Activated naive CD4-positive, alpha-beta T cell treated with anti-CD3 and anti-CD28 coated beads, Interleukin-2, amount 50 U/mL, for 24 hours (primary cell): ENCODE data around the gene PMIS2.
"Not testable (repeated sequence)": the region's sequence is repeated elsewhere in the genome, so short reads cannot be mapped to it uniquely, and the experiment has no call there.

Experiments used
- H3K27ac Mint-ChIP-seq: one replicate; pipeline ENCODE4 v1.8.0; 2021; ENCODE audit warnings: mild to moderate bottlenecking, mixed read lengths
- H3K27me3 Mint-ChIP-seq: one replicate; pipeline ENCODE4 v1.8.0; 2021; ENCODE audit warnings: mixed read lengths
- H3K36me3 Mint-ChIP-seq: one replicate; pipeline ENCODE4 v1.8.0; 2021; ENCODE audit warnings: mixed read lengths
- H3K4me1 Mint-ChIP-seq: one replicate; pipeline ENCODE4 v1.8.0; 2021; ENCODE audit warnings: mixed read lengths
- H3K4me3 Mint-ChIP-seq: one replicate; pipeline ENCODE4 v1.8.0; 2021; ENCODE audit warnings: mild to moderate bottlenecking, mixed read lengths
- H3K9me3 Mint-ChIP-seq: one replicate; pipeline ENCODE4 v1.8.0; 2021; ENCODE audit warnings: mixed read lengths

The PMIS2 gene

DNA sequence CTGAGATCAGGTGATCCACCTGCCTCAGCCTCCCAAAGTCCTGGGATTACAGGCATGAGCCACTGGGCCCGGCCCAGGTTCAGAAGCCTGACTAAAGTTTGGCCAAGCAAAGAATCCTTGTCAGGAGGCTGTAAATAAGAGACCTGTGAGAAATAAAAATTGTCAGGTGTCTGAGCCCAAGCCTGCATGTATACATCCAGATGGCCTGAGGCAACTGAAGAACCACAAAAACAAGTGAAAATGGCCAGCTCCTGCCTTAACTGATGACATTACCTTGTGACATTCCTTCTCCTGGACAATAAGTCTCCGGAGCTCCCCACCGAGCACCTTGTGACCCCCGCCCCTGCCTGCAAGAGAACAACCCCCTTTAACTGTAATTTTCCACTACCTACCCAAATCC, 18.5 kb downstream of the PMIS2 start:
- not testable (repeated sequence) for H3K27me3 Mint-ChIP-seq, H3K36me3 Mint-ChIP-seq, H3K9me3 Mint-ChIP-seq, H3K4me3 Mint-ChIP-seq, H3K27ac Mint-ChIP-seq, H3K4me1 Mint-ChIP-seq

DNA sequence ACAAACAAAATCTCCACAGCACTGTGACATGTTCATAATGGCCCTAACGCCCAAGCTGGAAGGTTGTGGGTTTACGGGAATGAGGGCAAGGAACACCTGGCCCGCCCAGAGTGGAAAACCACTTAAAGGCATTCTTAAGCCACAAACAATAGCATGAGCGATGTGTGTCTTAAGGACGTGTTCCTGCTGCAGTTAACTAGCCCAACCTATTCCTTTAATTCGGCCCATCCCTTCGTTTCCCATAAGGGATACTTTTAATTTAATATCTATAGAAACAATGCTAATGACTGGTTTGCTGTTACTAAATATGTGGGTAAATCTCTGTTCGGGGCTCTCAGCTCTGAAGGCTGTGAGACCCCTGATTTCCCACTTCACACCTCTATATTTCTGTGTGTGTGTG, 21.2 kb downstream of the PMIS2 start:
- H3K36me3 Mint-ChIP-seq, H3K27ac Mint-ChIP-seq, H3K27me3 Mint-ChIP-seq, H3K4me3 Mint-ChIP-seq, H3K9me3 Mint-ChIP-seq: not testable (repeated sequence)
- peaks cover 21% of the 10 kb centered on the region for H3K4me1 Mint-ChIP-seq

DNA sequence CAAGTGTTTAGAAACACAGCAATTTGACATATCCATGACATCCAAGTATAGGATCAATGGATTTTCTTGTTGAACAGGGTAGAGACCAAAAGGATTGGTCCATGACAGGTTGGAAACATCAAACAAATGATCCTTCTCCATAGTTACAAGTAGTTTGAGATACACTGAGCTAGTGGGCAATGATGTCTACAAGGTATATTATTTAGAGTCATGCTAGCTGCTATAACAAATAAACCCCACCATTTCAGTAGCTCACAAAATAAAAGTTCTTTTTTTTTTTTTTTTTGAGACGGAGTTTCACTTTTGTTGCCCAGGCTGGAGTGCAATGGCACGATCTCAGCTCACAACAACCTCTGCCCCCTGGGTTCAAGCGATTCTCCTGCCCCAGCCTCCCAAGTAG, 21.7 kb downstream of the PMIS2 start:
- no peak overlapping the region for H3K27ac Mint-ChIP-seq
- H3K27me3 Mint-ChIP-seq = no peaks in the 10 kb centered on the region
- no peaks in the 10 kb centered on the region for H3K36me3 Mint-ChIP-seq
- H3K9me3 Mint-ChIP-seq = peaks cover 6% of the 10 kb centered on the region
- no peak overlapping the region for H3K4me3 Mint-ChIP-seq
- peaks cover 25% of the 10 kb centered on the region for H3K4me1 Mint-ChIP-seq

DNA sequence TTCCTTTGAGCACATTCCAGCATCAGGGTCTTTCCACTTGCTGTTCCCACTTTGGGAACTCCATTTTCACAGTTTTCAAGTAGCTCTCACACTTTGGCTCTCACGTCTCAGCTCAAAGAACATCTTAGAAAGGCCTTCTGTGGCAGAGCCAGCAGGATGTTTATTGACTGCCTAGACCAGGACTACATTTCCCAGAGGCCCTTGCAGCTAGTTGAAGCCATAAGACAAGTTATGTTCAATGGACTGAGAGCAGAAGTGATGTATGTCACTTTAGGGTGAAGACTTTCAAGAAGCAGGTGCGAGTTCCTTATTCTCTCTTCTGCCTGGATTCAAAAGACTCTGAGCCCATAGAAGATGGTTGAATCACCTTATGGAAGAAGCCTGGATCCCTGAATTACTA, 22.3 kb downstream of the PMIS2 start:
- Mint-ChIP-seq H3K4me1 (peaks cover 25% of the 10 kb centered on the region), H3K36me3 (no peaks in the 10 kb centered on the region), H3K27me3 (no peaks in the 10 kb centered on the region), H3K9me3 (peaks cover 6% of the 10 kb centered on the region), H3K27ac (peak overlapping the region; percentile 81), H3K4me3 (no peak overlapping the region)

DNA sequence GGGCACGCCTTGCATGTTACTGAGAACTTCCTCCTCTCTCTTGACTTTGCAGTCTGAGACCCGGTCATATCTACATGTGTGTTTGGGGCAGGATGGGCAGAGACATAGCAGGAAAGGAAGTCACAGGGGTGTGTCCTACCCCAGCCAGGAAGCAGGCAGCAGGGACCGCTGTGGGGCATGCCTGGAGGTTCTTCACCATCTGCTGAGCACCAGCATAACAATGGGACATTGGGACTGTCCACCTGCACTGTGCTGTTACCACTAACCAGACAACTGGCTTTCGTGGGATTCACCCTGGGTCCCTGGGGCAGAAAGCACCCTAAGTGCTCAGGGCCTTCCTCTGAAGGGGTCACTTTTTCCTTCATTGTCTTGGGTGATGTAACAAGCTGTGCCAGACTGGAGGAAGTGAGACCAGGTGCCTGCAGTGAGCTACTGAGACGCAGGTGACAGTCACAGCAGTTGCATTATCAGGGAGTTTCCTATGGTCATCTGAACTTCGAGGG, 23.9 kb downstream of the PMIS2 start:
- no peaks in the 10 kb centered on the region for H3K36me3 Mint-ChIP-seq
- H3K27ac Mint-ChIP-seq = peak overlapping the region; percentile 95
- peaks cover 32% of the 10 kb centered on the region for H3K4me1 Mint-ChIP-seq
- peaks cover 6% of the 10 kb centered on the region for H3K9me3 Mint-ChIP-seq
- H3K4me3 Mint-ChIP-seq = peak overlapping the region; percentile 61
- H3K27me3 Mint-ChIP-seq = no peaks in the 10 kb centered on the region

DNA sequence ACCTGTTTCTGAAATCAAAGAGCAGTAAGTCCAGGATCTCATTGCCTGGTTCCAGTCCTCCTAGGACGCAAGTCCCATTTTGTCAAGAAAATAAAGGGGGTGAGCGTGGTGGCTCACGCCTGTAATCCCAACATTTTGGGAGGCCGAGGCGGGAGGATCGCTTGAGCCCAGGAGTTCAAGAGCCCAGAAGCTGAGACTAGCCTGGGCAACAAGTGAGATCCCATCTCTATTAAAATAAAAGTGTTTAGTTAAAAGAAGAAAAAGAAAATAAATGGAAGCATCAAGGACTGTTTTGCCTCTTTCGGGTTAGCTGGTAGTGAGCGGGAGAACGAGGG, 26.2 kb downstream of the PMIS2 start:
- peak overlapping the region; percentile 98 for H3K27ac Mint-ChIP-seq
- H3K4me3 Mint-ChIP-seq = peak overlapping the region; percentile 89
- peaks cover 6% of the 10 kb centered on the region for H3K9me3 Mint-ChIP-seq
- H3K36me3 Mint-ChIP-seq = peaks cover 3% of the 10 kb centered on the region
- peaks cover 32% of the 10 kb centered on the region for H3K4me1 Mint-ChIP-seq
- H3K27me3 Mint-ChIP-seq = no peaks in the 10 kb centered on the region

DNA sequence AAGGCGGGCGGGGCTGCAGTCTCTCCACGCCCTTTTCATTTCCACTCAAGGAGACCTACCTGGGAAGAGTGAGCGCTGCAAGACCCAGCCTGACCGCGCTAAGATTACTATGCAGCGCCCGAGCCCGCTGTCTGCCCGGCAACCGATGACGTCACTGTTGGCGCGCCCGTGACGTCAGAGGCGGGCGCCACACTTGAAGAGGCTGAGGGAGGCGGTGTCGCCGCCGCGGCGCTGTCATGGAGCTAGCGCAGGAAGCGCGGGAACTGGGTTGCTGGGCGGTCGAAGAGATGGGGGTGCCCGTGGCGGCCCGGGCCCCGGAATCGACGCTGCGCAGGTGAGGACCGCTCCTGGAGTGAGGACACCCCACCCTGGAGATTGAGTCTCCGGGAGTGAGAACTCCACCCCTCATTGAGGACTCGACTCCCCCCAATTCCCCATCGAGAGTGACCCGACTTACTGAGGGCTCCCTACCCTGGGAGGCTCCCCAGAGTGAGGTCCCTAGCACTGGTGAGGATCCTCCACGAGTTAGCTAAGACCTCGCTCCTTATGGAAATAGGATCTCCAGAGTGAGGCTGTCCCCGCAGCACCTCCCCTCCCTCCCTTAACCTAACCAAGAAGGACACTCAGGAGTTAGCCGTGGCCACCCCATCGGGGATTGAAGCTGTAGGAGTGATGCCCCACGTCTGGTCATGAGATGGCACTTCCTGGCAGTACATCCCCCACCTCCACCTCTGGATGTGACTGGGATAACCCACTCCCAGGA, 26.8 kb downstream of the PMIS2 start, which contains the start of gene HAUS5:
Gene HAUS5 (plus strand): TSS at position 177 of the 763 bp plus-strand sequence. CDS start 60 bp downstream, at position 237.
- Mint-ChIP-seq H3K36me3 (peaks cover 3% of the 10 kb centered on the region), H3K27me3 (no peaks in the 10 kb centered on the region), H3K4me3 (peak within 1 kb of the TSS; percentile 89), H3K4me1 (peaks cover 32% of the 10 kb centered on the region), H3K27ac (peak within 1 kb of the TSS; percentile 98), H3K9me3 (peaks cover 6% of the 10 kb centered on the region)

DNA sequence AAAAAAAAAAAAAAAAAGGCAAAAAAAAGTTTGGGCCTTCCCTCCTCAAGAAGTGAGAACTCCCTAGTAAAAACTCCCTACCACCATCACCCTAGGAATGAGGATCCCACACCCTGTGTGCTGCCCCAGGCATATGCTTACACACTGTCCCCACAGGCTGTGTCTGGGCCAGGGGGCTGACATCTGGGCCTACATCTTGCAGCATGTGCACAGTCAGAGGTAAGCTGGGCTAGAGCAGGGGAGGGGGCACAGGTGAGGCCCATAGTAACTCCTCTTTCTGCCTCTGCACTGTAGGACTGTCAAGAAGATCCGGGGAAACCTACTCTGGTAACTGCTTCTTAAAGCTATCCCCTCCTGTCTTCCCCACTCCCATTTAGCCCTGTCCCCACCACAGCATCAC, 27.6 kb downstream of the PMIS2 start:
- peaks cover 30% of the 10 kb centered on the region for H3K4me1 Mint-ChIP-seq

DNA sequence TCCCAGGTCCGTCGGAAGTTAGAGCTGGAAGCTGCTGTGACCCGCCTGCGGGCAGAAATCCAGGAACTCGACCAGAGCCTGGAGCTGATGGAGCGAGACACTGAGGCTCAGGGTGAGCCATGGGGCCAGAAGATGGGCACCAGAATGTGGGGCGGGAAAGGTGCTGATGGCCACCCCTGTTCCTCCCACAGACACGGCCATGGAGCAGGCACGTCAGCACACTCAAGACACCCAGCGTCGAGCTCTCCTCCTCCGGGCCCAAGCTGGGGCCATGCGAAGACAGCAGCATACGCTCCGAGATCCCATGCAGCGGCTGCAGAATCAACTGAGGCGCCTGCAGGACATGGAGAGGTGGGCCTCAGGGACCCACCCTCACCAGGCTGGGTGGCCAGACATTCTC, 29.1 kb downstream of the PMIS2 start:
- Mint-ChIP-seq H3K4me3 (no peak overlapping the region), H3K4me1 (peaks cover 20% of the 10 kb centered on the region), H3K36me3 (peaks cover 3% of the 10 kb centered on the region), H3K27me3 (no peaks in the 10 kb centered on the region), H3K9me3 (no peaks in the 10 kb centered on the region), H3K27ac (no peak overlapping the region)

More for the DNA sequence above, 27.6 kb downstream of the PMIS2 start:
- peaks cover 2% of the 10 kb centered on the region for H3K9me3 Mint-ChIP-seq
- H3K4me3 Mint-ChIP-seq = peak overlapping the region; percentile 89
- peaks cover 3% of the 10 kb centered on the region for H3K36me3 Mint-ChIP-seq
- H3K27me3 Mint-ChIP-seq = no peaks in the 10 kb centered on the region
- peak overlapping the region; percentile 62 for H3K27ac Mint-ChIP-seq

DNA sequence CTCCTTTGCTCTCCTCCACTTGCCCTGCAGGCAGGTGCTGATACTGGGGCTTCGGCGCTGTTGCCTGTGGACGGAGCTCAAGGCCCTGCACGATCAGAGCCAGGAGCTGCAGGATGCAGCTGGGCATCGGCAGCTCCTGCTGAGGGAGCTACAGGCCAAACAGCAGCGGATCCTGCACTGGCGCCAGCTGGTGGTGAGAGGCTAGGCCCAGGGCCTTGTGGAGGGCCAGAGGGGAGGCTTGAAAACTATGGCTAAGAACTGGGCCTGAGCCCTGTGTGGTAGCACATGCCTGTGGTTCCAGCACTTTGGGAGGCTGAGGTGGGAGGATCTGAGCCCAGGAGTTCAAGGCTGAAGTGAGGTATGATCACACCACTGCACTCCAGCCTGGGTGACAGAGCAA, 32.9 kb downstream of the PMIS2 start:
- H3K27ac Mint-ChIP-seq = no peak overlapping the region
- no peaks in the 10 kb centered on the region for H3K27me3 Mint-ChIP-seq
- no peaks in the 10 kb centered on the region for H3K9me3 Mint-ChIP-seq
- H3K36me3 Mint-ChIP-seq = peaks cover 5% of the 10 kb centered on the region
- no peak overlapping the region for H3K4me3 Mint-ChIP-seq
- H3K4me1 Mint-ChIP-seq = peaks cover 1% of the 10 kb centered on the region

DNA sequence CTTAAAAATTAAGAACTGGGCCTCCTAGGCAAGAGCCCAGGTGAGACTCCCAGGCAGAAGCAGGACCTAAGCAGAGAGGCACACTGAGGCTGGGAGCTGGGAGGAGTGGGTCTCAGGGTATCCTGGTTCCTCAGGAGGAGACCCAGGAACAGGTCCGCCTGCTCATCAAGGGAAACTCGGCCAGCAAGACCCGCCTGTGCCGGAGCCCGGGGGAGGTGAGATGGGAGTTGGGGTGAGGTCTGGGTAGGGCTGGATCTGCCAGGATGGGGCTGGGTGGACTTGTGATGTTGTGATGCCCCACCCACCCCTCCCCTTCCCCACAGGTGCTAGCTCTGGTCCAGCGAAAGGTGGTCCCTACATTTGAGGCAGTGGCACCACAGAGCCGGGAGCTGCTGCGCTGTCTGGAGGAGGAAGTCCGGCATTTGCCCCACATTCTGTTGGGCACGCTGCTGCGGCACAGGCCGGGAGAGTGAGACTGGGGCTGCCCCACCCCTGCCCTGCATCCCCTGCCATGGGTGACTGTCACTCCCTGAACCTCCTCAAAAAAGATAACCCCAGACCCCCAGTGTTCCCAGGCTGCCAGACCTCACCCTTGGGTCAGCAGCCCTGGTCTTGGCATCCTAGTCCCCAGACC, 33.4 kb downstream of the PMIS2 start:
- no peaks in the 10 kb centered on the region for H3K9me3 Mint-ChIP-seq
- no peak overlapping the region for H3K4me3 Mint-ChIP-seq
- H3K27ac Mint-ChIP-seq = no peak overlapping the region
- H3K36me3 Mint-ChIP-seq = peaks cover 5% of the 10 kb centered on the region
- no peaks in the 10 kb centered on the region for H3K4me1 Mint-ChIP-seq
- H3K27me3 Mint-ChIP-seq = no peaks in the 10 kb centered on the region

DNA sequence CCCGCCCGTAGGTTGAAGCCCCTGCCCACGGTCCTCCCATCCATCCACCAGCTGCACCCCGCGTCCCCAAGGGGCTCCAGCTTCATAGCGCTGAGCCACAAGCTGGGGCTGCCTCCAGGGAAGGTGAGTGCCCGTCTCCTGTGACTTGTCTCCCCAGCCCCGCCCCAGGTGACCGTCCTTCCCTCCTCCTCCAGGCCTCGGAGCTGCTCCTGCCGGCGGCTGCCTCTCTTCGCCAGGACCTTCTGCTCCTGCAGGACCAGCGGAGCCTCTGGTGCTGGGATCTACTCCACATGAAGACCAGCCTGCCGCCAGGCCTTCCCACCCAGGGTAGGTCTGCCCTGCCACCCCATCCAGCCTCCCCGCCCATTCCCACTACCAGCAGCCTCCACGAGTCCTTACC, 34.0 kb downstream of the PMIS2 start:
- Mint-ChIP-seq H3K27ac (no peak overlapping the region), H3K36me3 (peaks cover 5% of the 10 kb centered on the region), H3K27me3 (no peaks in the 10 kb centered on the region), H3K4me3 (no peak overlapping the region), H3K9me3 (no peaks in the 10 kb centered on the region), H3K4me1 (no peaks in the 10 kb centered on the region)

DNA sequence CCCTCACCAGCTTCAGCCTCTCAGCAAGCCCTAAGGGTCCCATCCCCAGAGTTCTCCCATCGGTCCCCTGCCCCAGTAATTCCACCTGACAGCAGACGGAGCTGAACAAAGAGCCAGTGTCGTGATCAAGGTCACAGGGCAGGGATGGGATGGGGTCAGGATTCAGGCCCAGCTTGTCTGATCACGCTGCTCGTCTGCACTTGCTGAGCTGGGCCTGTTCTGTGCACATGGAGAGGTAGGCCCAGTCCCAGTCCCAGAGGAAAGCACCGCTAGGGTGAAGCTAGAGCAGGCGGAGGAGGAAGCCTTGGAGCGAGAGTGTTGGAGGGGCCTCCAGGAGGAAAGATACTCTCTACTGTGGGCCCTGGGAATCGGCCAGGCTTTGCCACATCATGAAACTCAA, 35.7 kb downstream of the PMIS2 start:
- Mint-ChIP-seq H3K9me3 (no peaks in the 10 kb centered on the region), H3K27me3 (no peaks in the 10 kb centered on the region), H3K4me3 (no peak overlapping the region), H3K27ac (peak overlapping the region; percentile 15), H3K4me1 (no peaks in the 10 kb centered on the region), H3K36me3 (peaks cover 2% of the 10 kb centered on the region)

DNA sequence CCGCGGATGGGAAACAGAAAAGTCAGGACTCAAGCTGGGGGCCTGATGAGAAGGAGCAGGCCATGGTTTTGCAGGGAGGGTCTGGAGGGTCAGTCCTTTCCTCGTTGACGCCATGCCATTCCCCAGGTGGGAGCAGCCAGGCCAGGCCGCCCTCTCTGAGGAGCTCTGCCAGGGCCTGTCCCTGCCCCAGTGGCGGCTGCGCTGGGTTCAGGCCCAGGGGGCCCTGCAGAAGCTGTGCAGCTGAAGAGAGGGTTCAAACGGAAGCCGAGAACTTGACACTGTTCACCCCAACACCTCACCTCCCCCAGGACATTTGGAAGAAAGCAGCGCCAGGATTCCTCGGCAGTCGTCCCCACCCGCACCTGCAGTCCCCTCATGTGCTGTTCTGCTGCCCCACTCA, 36.8 kb downstream of the PMIS2 start:
- H3K27me3 Mint-ChIP-seq = no peaks in the 10 kb centered on the region
- no peaks in the 10 kb centered on the region for H3K9me3 Mint-ChIP-seq
- no peaks in the 10 kb centered on the region for H3K4me1 Mint-ChIP-seq
- no peak overlapping the region for H3K27ac Mint-ChIP-seq
- no peak overlapping the region for H3K4me3 Mint-ChIP-seq
- peaks cover 2% of the 10 kb centered on the region for H3K36me3 Mint-ChIP-seq

DNA sequence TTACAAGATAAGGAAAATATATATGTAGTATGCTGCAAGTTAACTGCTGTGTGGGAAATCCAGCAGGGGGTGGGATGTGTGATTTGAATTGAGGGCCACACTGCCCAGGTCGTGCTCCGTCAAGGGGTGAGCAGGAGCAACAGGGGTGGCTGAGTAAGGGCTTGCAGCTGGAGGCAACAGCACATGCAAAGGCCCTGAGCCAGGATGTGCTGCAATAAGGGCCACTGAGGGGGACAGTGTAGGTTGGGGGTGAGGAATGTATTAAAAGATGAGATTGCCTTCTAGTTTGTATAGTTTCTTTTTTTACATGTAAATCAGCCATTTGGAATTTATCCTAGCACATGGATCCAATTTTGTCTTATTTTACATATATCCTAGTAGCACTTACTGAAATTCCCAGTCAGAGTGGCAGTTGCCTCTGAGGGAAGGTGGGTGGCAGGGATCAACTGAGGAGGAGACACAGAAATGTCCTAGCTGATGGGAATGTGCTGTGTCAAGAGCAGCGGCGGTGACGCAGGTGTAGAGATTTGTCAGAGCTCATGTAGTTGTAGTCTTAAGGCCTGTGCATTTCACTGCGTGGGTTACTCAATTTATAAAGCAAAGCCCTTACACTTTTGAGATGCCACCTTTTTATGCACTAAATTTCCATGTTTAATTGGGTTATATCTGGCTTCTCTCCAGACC, 37.5 kb downstream of the PMIS2 start:
- H3K9me3 Mint-ChIP-seq = no peaks in the 10 kb centered on the region
- H3K27ac Mint-ChIP-seq = no peak overlapping the region
- peaks cover 4% of the 10 kb centered on the region for H3K4me1 Mint-ChIP-seq
- peaks cover 2% of the 10 kb centered on the region for H3K36me3 Mint-ChIP-seq
- no peak overlapping the region for H3K4me3 Mint-ChIP-seq
- H3K27me3 Mint-ChIP-seq = no peaks in the 10 kb centered on the region

DNA sequence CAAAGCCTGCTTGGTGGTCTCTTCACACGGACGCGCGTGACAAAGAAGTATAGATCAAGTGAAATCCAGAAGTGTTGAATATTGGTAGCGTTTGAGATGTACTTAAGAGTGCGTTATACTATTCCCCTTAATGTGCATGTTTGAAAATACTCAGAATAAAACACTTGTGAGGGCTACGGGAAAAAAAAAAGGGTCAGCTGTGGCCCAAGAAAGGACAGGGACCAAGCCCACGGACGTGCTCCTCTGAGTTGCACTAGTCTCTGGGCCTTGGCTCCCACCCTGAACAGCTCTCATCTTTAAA, 42.2 kb downstream of the PMIS2 start:
- Mint-ChIP-seq H3K4me1 (peaks cover 30% of the 10 kb centered on the region), H3K36me3 (peaks cover 14% of the 10 kb centered on the region), H3K27ac (peak overlapping the region; percentile 99), H3K4me3 (peak overlapping the region; percentile 100), H3K9me3 (no peaks in the 10 kb centered on the region), H3K27me3 (no peaks in the 10 kb centered on the region)
